Limb (tissue), 2 donors: ENCODE data around the gene BAX.

Experiments
- DNase-seq, 2 donors: peaks; one replicate each; pipeline ENCODE4 v3.0.0-alpha.2; 2016; ENCODE audit errors: extremely low spot score in 2 of 2

BAX gene

DNA sequence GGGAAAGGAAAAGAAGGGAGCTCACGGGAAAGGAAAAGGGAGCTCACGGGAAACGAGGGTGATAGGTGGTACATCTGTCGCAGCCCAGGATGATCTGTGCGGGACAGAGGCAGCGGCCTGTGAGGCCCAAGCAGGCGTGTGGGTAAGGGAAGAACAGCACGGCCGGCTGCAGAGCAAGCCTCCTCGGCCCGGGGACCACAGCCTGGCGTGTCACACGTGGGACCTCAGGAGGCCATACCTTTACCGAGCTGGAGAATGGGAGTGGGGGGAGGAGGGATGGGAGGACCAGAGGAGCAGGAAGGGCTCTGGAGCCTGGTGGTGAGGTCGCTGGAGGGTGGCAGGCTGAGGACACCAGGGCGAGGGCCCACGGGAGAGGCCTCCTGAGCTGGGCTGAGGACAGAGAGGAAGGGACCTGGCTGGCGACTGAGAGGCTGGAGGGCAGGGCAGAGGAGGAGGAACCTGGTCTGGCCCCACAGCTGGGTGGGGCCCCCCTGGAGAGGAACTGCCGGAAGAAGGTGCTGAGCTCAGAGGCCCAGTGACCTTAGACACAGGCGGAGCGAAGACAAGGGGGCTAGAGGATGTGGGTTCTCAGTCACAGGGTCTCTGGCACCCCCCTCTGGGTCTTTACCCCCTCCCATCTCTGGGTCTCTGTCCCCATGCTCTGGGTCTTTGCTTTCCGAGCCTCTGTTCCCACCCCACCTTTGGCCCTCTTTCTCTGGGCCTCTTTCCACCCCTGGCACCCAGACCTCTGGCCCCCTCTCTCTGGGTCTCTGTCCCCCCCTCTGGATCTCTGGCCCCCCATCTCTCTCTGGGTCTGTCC, 7.6 kb downstream of the BAX start:
- no peak for DNase-seq

DNA sequence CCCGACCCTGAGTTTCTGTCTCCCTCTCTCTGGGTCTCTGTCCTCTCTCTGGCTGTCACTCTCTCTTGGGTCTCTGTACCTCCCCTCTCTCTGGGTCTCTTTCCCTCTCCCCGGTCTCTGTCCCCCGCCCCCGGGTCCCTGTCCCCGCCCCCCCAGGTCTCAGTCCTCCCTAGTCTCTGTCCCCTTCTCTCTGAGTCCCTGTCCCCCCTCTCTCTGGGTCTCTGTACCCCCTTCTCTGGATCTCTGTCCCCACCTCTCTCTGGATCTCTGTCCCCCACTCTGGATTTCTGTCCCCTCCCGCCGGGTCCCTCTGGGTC, 8.1 kb downstream of the BAX start:
- DNase-seq = no peak

DNA sequence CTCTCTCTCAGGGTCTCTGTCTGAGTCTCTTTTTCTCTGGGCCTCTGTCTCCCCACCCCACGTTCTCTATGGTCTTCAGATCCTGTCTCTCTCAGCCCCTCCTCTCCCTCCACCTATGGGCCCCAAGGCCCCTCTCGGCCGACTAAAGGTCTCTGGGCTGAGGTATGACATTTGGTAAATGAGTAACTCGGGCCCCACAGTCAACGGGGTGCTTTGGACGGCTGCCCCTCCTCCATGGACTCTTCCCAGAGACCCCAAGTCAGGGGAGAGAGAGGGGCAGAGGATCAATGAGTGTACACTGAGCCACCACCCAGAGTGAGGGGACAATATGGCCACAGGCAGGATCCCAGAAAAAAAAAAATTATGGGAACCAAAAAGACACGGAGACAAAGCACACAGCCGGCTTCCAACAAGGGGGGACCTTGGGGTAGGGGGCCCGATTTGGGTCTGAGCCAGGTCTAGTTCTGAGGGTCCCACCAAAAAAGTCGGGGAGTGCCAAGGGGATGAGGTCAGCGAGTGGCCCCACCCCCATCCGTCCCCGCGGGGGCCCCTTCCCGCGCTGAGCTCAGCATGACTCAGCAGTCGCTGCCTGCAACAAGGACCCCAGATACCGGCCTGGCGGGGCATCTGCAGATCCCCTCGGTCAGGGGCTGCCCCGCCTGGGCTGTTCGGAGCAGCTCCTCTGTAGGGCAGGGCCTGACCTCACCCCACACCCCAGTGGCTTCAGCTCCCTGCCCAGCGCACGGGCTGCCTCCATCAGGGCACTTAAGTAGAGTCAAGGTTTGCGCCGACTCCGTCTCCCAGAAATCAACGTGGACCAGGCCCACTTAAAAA, 8.9 kb downstream of the BAX start:
- peak in 1 of 2 donors; percentile 85 for DNase-seq

DNA sequence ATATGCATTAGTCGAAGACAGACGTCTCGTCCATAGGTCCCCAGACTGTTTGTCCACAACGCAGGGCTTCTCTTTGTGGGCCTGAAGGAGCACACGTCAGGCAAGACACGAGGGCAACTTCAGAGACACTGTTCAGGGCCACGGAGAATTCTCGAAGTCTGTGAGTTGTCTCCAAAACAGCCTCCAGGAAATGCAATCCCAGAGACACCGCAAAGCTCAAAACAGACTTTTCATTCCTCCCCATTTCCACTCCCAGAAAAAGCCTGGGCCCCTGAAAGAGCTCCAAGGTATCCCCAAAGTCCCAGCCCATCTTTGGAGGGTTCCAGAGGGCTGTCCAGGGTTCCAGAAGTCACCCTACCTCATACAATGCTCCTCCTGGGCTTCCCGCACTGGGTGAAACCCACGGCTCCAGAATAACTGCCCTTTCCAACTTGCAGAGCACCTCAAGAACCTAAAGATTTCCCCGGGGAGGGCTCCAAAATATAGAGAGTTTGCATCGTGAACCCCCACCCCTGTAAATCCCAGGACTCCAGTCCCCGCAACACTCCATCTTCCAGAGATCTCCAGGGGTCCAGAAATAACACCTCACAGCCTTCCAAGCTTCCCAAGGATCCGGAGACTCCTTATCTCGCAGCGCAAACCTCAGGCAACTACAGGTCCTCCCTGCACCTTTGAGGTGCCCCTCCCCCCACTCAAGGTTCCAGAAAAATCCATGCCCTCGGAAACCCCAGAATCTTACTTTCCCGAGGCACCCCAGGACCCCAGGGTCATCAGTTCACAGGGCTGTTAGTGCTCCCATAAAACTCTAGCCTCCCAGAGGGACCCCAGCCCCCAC, 9.7 kb downstream of the BAX start:
- no peak for DNase-seq

DNA sequence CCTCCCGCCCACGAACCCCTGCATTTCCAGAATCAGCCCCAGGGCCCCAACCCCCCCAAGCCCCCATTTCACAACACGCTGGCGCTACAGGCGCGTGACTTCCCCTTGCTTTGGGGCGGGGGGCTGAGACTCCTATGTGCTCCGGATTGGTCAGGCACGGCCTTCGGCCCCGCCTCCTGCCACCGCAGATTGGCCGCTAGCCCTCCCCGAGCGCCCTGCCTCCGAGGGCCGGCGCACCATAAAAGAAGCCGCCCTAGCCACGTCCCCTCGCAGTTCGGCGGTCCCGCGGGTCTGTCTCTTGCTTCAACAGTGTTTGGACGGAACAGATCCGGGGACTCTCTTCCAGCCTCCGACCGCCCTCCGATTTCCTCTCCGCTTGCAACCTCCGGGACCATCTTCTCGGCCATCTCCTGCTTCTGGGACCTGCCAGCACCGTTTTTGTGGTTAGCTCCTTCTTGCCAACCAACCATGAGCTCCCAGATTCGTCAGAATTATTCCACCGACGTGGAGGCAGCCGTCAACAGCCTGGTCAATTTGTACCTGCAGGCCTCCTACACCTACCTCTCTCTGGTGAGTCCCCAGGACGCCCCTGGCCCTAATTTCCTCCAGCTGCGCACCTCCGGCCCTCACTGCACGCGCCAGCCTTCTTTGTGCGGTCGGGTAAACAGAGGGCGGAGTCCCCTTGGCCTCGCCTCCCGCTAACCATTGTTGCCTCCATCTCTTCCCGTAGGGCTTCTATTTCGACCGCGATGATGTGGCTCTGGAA, 10.5 kb downstream of the BAX start, which contains the start of gene FTL:
FTL (plus strand) TSS at position 270 of the 766 bp plus-strand sequence; CDS start at position 469, 199 bp downstream.
- peak; percentile 93 to 95 for DNase-seq

DNA sequence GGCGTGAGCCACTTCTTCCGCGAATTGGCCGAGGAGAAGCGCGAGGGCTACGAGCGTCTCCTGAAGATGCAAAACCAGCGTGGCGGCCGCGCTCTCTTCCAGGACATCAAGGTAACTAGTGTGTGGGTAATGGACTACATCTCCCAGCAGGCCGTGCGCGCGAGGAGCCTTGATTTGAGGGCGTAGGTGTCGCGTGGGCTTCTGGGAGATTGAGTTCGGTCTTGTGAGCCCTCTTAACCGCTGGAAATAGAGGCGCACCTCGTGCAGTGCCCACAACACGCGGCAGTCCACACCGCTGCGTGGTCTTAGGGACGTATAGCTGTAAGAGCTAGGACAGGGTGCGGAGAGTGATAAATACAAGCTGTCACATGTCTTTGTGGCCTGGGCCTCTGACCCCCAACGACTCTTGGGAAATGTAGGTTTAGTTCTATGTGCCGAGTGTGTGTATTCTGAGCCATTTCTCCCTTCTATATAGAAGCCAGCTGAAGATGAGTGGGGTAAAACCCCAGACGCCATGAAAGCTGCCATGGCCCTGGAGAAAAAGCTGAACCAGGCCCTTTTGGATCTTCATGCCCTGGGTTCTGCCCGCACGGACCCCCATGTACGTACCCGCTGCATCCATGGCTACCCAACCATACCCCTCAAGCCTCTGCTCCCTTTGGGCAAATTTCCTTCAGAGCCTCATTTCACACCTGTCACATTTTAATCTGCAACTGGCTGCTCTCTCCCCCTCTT, 11.3 kb downstream of the BAX start:
- DNase-seq = peak; percentile 85 to 94

DNA sequence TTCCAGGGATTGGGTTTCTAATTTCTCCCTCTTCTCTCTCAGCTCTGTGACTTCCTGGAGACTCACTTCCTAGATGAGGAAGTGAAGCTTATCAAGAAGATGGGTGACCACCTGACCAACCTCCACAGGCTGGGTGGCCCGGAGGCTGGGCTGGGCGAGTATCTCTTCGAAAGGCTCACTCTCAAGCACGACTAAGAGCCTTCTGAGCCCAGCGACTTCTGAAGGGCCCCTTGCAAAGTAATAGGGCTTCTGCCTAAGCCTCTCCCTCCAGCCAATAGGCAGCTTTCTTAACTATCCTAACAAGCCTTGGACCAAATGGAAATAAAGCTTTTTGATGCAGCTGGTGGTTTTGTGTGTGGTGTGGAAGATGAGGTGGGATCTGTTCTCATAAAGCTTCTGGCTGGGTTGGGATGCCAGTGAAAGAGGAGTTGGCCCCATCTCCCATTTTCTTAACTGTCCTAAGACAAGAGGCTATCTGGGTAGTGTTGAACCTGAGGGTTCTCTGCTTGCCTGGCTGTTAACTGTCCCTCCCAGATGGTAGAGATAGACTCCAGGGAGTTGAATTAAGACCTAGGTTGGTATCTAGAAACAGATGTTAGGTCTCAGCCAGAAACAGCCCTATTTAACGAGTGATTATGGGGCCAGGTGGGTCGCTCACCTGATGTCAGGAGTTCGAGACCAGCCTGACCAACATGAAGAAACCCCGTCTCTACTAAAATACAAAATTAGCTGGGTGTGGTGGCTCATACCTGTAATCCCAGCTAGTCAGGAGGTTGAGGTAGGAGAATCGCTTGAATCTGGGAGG, 12.1 kb downstream of the BAX start:
- DNase-seq = no peak

DNA sequence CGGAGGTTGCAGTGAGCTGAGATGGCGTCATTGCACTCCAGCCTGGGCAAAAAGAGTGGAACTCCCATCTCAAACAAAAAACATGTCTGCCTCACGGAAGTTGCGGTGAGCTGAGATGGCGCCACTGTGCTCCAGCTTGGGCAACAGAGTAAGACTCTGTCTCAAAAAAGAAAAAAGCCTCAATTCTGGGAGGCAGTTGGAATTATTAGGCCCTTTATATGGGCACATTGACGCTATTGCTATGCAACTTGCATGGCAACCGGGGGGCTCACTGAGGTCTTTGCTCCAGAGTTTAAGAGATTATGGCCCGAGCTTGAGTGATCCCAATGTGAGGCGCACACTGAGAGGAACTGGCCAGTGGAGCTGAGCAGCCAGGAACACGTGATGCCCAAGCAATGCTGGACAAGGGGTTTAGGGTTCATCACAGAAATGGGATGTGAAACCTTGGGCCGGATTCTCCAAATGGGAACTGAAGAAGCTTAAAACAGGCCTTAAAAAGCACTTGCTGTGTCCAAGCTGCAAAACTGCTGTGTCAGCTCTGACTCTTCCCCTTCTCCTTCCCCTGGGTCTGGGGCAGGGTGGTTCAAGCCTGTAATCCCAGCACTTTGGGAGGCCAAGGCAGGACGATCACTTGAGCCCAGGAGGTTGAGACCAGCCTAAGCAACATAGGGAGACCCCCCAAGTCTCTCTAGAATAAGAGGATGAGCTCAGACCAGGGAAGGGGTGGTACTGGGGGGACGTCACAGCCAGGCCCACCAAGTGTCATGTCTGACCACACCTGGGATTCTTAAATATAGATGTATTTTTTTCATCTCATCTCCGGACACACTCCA, 12.9 kb downstream of the BAX start:
- DNase-seq = no peak

DNA sequence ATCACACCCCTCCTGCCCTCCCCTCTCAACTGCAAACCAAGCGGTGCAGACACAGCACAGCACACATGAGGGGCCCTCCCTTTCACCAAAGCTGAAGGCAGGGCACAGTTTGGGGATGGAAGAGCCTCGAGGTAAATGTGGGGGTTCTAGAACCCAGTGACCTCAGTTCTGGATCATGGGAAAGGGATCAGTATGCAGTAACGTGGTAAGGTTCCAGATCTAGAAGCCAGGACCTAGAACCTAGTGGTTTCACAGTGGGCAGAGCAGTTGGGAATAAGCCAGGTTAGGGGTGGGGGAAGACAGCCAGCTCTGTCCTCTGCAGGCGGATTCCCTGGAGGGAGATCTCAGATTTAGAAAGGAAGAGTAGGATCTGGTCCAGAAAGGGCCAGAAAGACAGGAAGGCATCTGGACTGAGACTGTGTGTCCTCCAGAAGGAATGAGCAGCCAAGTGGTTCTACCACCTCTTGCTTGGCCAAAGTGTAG, 13.5 kb downstream of the BAX start:
- DNase-seq = no peak

DNA sequence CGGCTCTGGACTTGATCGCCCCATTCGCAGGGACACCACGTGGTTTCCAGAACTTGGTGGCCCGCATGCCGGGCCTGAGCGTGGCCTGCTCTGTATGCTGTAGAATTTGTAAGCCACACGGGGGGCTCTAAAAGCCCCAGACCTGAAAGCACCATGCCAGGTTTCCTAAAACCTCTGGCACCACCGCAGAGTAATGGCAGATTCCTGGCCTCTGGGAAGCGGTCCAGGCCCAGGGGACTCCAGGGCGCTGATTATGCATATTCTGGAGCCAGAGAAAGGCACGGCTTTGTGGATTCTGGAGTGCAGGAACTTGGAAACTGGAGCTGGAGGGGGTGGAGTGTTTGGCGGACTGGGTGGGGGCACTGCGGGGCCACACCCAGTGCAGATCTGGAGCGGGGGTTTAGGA, 14.1 kb downstream of the BAX start:
- no peak for DNase-seq

DNA sequence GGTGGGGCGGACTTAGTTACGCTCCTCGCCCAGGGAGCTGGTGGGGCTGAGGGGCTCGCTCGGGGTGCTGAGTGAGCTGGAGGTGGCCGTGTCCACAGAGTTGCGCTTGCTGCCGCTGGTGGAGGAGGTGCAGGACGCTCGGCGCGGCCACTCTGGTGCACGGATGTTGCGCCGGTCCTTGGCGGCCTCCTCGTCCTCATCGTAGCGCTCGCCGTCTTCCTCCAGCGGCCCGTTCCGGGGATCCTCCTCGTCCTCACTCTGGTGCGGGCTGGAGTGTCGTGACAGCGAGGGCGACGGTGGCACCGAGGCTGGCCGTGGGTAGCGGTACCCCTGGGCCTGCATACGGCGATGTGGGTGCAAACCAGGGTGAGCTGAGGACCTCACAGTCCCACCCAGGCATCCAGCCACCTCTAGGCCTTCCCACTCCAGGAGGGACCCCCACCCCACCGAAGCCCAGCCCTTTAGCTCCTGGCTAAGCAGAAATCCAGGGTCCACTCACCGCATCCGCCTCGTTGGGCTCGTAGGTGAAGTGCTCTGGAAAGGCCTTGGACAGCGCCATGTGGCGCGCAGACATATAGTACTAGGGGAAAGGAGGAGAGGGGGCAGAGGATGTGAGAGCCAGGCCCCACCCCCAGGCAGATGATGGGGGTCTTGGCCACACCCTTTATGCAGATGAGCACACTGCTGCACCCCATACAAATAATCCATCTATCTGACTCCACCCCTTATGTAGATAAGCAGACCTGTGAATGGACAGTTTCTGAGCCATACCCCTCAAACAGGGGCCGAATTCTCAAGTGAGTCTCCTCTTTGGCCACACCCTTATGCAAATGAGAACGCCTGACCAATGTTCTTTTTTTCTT, 14.8 kb downstream of the BAX start:
- DNase-seq = no peak

DNA sequence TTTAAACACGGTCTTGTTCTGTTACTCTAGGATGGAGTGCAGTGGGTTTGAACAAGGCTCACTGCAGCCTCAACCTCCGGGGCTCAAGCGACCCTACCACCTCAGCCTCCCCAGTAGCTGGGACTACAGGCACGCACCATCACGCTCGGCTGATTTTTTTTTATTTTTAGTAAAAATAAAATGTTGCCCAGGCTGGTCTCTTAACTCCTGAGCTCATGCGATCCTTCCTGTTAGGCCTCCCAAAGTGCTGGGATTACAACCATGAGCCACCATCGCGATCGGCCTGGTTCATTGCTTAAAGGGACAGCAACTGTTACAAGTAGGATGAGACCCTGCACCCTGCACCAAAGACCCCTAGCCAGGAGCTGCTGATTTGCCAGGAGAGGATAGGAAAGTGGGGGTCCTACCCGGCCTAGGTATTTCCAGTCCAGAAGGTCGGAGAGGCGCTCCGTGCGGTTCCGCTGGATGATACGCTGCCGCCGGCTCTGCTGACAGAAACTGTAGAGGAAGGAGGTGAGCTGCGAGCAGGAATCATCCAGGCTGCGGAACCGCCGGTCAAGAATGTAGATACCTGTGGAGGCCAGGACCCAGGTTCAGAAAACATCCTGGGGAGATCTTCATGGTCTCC, 15.6 kb downstream of the BAX start:
- DNase-seq = no peak

DNA sequence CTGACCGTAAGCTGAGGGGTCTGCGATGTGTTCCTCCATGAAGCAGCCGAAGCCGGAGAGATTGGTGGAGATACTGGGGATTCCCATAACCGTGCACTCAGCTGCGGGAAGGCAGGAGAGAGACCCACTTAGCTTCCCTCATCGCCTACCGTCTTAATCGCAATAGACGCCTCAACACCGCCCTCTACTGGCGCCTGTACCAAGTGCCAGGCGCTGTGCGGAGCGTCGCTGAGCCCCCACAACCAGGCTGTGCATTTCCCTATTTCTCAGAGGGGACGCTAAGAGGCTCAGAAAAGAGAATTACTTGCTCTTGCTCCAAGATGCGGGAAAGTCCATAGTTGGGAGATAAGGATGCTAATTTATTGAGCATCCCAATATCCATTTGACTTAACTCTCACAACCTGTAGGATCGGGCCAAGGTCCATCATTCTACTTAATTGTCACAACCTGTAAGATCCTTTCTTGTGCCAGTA, 16.3 kb downstream of the BAX start:
- DNase-seq = peak; percentile 78 to 87

DNA sequence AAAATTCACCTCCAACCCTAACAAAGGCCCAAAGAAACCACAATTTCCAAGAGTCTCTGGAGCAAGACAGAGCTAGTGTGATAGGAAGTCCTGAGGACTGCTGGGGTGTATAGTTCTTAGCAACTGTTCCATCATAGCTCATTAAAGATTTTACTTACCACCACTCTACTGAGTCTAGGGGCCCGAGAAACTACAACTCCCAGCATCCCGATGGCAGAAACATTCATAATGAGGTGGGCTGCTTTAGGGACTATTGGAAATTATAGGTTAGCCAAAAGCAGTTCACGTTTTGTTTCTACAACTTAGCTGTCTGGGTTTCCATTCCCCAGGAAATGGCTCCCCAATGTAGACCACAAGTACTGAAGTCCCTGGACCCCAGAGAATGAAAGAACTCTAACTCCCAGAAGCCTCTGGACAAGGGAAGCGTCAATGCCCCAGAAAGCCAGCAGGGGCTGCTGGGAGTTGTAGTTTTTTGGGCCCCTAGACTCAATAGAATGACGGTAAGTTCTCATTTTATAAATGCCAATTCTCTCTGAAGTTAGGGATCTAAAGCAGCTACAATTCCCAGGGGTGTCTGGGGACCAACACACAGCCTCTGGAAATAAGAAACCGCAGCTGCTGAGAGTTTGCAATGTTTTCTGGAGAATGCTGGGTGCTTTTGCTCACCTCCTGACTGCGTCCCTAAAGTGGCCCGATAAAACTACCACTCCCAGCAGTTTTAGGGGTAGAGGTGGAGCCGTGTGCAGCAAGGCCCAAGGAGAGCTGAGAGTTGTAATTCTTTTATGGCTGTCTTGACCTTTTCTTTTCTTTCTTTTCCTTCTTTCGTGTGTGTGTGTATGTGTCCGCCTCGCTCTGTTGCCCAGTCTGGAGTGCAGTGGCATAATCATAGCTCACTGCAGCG, 21.5 kb downstream of the BAX start:
- DNase-seq = peak in 1 of 2 donors; percentile 61

DNA sequence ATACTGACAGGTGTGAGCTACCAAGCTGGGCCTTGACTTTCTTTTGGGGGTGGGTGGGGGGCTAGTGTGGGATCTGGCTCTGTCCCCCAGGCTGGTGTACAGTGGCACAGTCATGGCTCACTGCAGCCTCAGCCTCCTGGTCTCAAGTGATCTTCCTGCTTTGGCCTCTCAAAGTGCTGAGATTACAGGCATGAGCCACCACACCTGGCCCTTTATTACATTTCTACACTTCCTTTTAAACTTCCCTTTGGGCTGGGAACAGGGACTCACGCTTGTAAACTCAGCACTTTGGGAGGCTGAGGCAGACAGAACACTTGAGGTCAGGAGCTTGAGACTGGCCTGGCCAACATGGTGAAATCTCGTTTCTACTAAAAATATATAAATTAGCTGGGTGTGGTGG, 22.4 kb downstream of the BAX start:
- DNase-seq = no peak

DNA sequence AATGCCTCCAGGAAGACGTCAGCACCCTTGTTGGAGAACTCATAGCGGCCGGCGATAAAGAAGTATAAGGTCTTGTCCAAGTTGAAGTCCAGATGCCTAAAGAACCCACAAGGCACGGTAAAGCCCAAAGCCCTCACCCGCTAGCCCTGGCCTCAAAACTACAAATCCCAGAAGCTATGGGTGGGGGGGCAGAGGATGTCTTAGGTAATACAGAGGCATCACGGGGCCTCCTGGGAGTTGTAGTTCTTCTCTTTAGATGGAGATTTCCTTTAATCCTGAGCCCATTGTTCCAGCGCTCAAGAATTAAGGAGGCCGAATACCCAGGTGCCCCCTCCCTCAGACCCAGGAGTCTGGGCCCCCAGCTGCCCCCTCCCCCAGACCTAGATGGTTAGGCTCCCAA, 27.6 kb downstream of the BAX start:
- DNase-seq = no peak
